ENCODE data around the gene KRTAP9-6.
"Not testable (repeated sequence)": the region's sequence is repeated elsewhere in the genome, so short reads cannot be mapped to it uniquely, and the experiment has no call there.

- TF ChIP-seq EZH2phosphoT487 (IDR thresholded peaks at IDR 0.05; ENCODE audit: borderline replicate concordance); CTCF (conservative IDR thresholded peaks at IDR 0.05; ENCODE audit: low read length): not testable (repeated sequence)
Observed at GRCh38 chr17:41255381-41256290, 9.5 kb upstream of the KRTAP9-6 start, which contains the start of gene KRTAP9-9.

Measured in Loucy (cell line).